GM23338 (cell line): Measurements from ENCODE around the gene CUL7.

Source experiments
- CTCF ChIP-seq, 2 experiments: fragments of 200-600 bp in 1 of 2; sonication (generic) in 1 of 2; conservative IDR thresholded peaks; 2 replicates each; pipeline versions ENCODE4 v1.5.1 to v1.6.1; 2016 to 2017; ENCODE audit warnings: antibody characterized with exemption in 2 of 2, low read depth in 2 of 2, mild to moderate bottlenecking in 2 of 2, moderate library complexity in 1 of 2
- EZH2 ChIP-seq: fragments of 200-600 bp; sonication (generic); IDR thresholded peaks from one replicate; pipeline ENCODE4 v1.8.0; 2017; ENCODE audit warnings: antibody characterized with exemption, mild to moderate bottlenecking, low read depth; ENCODE audit not compliant: unreplicated experiment
- EZH2phosphoT487 ChIP-seq: fragments of 200-600 bp; sonication (generic); IDR thresholded peaks from one replicate; pipeline ENCODE4 v1.8.1; 2018; ENCODE audit warnings: antibody characterized with exemption; ENCODE audit not compliant: unreplicated experiment
- POLR2AphosphoS5 ChIP-seq: IDR thresholded peaks from 2 replicates; pipeline ENCODE4 v1.6.1; 2016; ENCODE audit warnings: antibody characterized with exemption, low read depth
- REST ChIP-seq: IDR thresholded peaks from one replicate; pipeline ENCODE4 v1.6.1; 2018; ENCODE audit warnings: antibody characterized with exemption; ENCODE audit not compliant: unreplicated experiment
- ZNF331 ChIP-seq: fragments of 250-450 bp; sonication (Bioruptor Pico); IDR thresholded peaks from 2 replicates; pipeline ENCODE4 v1.5.0; 2020; ENCODE audit warnings: low read depth, mild to moderate bottlenecking, moderate library complexity

GRCh38 chr6:43047998-43048397 lies 5.7 kb downstream of the CUL7 start:
- TF ChIP-seq CTCF (conservative IDR thresholded peaks at IDR 0.05; ENCODE audit: low read depth in 2 of 2) (no peak), EZH2 (no peak), POLR2AphosphoS5 (no peak), REST (no peak), ZNF331 (CRISPR knock-in tag) (no peak), EZH2phosphoT487 (no peak)
